GM19238 (cell line): Measurements from ENCODE around the gene OBP2A.
"Not testable (repeated sequence)": the region's sequence is repeated elsewhere in the genome, so short reads cannot be mapped to it uniquely, and the experiment has no call there.

ENCODE experiments used
- DNase-seq: peaks from one replicate; pipeline ENCODE4 v3.0.0; 2011; ENCODE audit warnings: low spot score; ENCODE audit not compliant: insufficient read length

Gene OBP2A

GRCh38 chr9:135545646-135546176, at the start of gene OBP2A:
TSS of gene OBP2A (plus strand) at chr9:135546126. CDS start at chr9:135546181, 55 bp downstream.
- DNase-seq, result not testable (repeated sequence)

GRCh38 chr9:135498381-135499126, 47.4 kb upstream of the OBP2A start:
- no peak for DNase-seq

- peak; percentile 76 for DNase-seq
These were observed 46.4 kb upstream of the OBP2A start for GRCh38 chr9:135499326-135500070.

- no peak for DNase-seq
These were observed 45.8 kb upstream of the OBP2A start for GRCh38 chr9:135500071-135500524.

- DNase-seq, result peak; percentile 92
These were observed 45.2 kb upstream of the OBP2A start, which contains the start of gene MRPS2 for GRCh38 chr9:135500525-135501260. TSS of gene MRPS2 (plus strand) at chr9:135500682. CDS start at chr9:135500711, 29 bp downstream.

- DNase-seq, result peak; percentile 69
These were observed 44.4 kb upstream of the OBP2A start for GRCh38 chr9:135501261-135502167.

GRCh38 chr9:135502168-135502872, 43.6 kb upstream of the OBP2A start:
- no peak for DNase-seq

- DNase-seq, result no peak
These were observed 43.0 kb upstream of the OBP2A start for GRCh38 chr9:135502873-135503321.

GRCh38 chr9:135503371-135504261, 42.3 kb upstream of the OBP2A start:
- DNase-seq, result no peak

- peak; percentile 41 for DNase-seq
These were observed 41.4 kb upstream of the OBP2A start for GRCh38 chr9:135504262-135505243.

- DNase-seq, result no peak
These were observed 40.3 kb upstream of the OBP2A start for GRCh38 chr9:135505406-135506187.

GRCh38 chr9:135506327-135507103, 39.4 kb upstream of the OBP2A start:
- DNase-seq, result no peak

GRCh38 chr9:135507104-135508035, 38.6 kb upstream of the OBP2A start:
- no peak for DNase-seq

- DNase-seq, result no peak
These were observed 37.6 kb upstream of the OBP2A start for GRCh38 chr9:135508211-135508820.
